Erythroblast (primary cell): ENCODE measurements around the gene ADPRM.

ENCODE experiments used
- GATA1 ChIP-seq: IDR thresholded peaks from 2 replicates; pipeline ENCODE4 v1.6.1; 2011; ENCODE audit warnings: low read depth, mild to moderate bottlenecking, control low read depth, low read length, moderate library complexity
- POLR2A ChIP-seq: IDR thresholded peaks from 2 replicates; pipeline ENCODE4 v1.6.1; 2011; ENCODE audit warnings: mild to moderate bottlenecking, low read length

DNA sequence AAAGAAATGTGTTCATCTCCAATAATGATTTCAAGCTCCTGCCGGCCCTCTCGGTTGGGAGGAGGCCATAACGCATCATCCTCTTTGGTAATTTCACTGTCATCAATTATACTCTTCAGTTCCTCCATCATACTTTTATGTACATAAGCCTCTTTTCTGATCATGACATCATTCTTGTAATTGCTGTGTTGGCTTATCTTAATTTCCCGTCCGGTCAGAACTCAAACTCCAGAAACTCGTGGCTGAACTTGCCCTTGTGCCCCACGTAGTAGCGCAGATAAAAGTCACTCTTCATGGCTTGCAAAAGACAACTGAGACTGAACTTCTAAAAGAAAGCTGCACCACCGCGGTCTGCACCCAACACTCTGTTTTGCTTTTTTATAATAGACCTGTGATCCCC lies 18.8 kb downstream of the ADPRM start:
- TF ChIP-seq POLR2A (no peak), GATA1 (no peak)
